NCI-H1092 (cell line): ENCODE measurements around the gene FAM161A.

ENCODE experiments used
- DNase-seq: peaks from one replicate; lab custom pipeline; 2025; lab: John Stamatoyannopoulos, UW

FAM161A gene

DNA sequence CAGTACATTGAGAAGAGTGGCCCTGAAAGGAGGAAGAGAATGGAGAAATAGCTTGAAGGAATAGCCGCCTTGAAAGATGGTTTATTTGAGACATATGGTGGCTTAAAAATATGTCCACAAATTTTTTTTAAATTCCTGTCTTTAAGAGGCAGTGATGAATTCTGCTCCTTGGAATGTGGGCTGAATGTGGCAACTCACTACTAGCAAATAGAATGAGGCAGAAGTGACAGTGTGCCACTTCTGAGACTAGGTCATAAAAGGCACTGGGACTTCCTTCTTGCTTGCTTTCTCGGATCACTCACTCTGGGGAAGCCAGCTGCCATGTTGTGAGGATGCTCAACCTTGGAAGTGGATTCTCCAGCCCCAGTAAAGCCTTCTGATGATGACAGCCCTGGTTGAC, 67.0 kb downstream of the FAM161A start:
- DNase-seq: no peak

DNA sequence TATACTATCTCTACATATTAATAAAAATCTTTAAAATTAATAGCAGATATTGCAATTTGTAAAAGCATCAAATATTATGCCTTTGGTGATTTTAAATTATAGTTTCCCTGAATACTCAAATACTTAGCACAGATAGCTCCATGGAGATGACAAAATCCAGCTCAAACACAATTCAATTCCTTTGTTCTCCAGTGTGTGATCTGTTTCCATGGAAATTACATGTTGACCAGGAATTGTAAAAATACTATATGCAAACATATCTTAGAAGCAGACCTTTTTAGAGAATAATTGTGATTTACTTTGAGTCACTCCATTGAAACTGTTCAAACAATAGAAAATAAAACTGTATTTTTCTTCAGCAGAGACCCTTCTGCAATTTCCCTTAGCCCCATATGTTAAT, 68.3 kb downstream of the FAM161A start:
- no peak for DNase-seq

DNA sequence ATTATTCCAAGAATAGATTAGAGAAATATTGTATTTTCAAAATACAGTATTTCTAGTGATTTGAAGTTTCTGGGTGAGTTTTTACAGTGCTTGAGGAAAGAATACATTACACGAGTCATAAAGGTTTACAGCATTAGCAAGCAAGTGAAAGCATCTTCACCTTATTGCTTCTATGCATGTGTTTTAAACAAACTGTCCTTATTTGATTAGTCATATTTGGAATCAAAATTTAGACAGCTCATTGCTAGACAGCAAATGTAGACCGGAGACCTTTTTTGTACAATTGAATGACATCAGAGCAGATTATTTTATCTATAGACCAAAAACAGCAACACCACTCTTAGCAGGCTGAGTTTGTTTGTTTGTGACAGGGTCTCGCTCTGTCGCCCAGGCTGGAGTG, 69.2 kb downstream of the FAM161A start:
- DNase-seq: no peak

DNA sequence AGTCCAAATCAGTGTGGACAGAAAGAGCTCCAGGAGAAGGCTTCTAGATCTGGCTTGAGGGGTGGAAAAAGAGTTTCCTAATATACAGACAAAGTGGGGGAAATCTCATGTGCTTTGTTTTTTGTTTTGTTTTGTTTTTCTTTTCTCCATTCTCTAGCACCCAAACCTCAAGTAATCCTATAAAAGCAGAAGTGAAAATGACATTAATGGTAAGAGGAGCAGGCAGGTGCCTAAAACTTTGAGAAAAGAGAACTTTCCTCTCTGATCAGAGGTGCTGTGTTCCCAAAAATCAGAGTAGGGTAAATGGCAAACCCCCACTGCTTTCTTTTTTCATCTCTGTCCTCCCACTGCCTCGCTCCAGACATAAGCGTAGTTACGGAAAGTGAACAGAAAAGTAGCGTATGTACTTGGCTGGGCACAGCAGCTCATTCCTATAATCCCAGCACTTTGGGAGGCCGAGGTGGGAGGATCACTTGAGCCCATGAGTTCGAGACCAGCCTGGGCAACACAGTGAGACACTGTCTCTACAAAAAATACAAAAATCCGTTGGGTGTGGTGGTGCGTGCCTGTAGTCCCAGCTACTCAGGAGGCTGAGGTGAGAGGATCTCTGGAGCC, 77.8 kb downstream of the FAM161A start:
- DNase-seq: no peak
